Inflammatory macrophage treated with lipopolysaccharide for 4 hours (primary cell): ENCODE data around the gene MAP7.

Experiments
- DNase-seq: peaks from one replicate; pipeline ENCODE4 v3.0.0-alpha.2; 2020

The MAP7 gene

GRCh38 chr6:136527831-136528230 is 22.4 kb downstream of the MAP7 start:
- DNase-seq, result no peak

GRCh38 chr6:136526937-136527336 is 23.3 kb downstream of the MAP7 start:
- no peak for DNase-seq

GRCh38 chr6:136526196-136526930 is 23.9 kb downstream of the MAP7 start:
- DNase-seq, result peak; percentile 55

GRCh38 chr6:136525586-136526195 is 24.5 kb downstream of the MAP7 start:
- DNase-seq, result no peak

- no peak for DNase-seq
These were observed 25.2 kb downstream of the MAP7 start for GRCh38 chr6:136524936-136525413.

- no peak for DNase-seq
These were observed 25.8 kb downstream of the MAP7 start for GRCh38 chr6:136524339-136524935.

- DNase-seq, result no peak
These were observed 27.0 kb downstream of the MAP7 start for GRCh38 chr6:136523196-136523595.

GRCh38 chr6:136522636-136523035 is 27.6 kb downstream of the MAP7 start:
- no peak for DNase-seq

- DNase-seq, result no peak
These were observed 28.3 kb downstream of the MAP7 start for GRCh38 chr6:136521911-136522310.

- no peak for DNase-seq
These were observed 28.8 kb downstream of the MAP7 start for GRCh38 chr6:136521427-136521826.

GRCh38 chr6:136520517-136520916 is 29.7 kb downstream of the MAP7 start:
- DNase-seq, result peak; percentile 23

GRCh38 chr6:136517582-136517981 is 32.6 kb downstream of the MAP7 start:
- DNase-seq, result no peak

- no peak for DNase-seq
These were observed 33.2 kb downstream of the MAP7 start for GRCh38 chr6:136517002-136517401.

GRCh38 chr6:136514591-136514990 is 35.6 kb downstream of the MAP7 start:
- DNase-seq, result no peak

GRCh38 chr6:136511926-136512325 is 38.3 kb downstream of the MAP7 start:
- DNase-seq, result no peak

GRCh38 chr6:136511397-136511796 is 38.8 kb downstream of the MAP7 start:
- DNase-seq, result no peak

GRCh38 chr6:136510782-136511181 is 39.4 kb downstream of the MAP7 start:
- DNase-seq, result no peak

- no peak for DNase-seq
These were observed 39.9 kb downstream of the MAP7 start for GRCh38 chr6:136510299-136510698.

- DNase-seq, result no peak
These were observed 41.4 kb downstream of the MAP7 start for GRCh38 chr6:136508725-136509392.

- DNase-seq, result no peak
These were observed 44.0 kb downstream of the MAP7 start for GRCh38 chr6:136506124-136506799.

- DNase-seq, result peak; percentile 13
These were observed 46.8 kb downstream of the MAP7 start for GRCh38 chr6:136503303-136504029.

GRCh38 chr6:136502786-136503185 is 47.4 kb downstream of the MAP7 start:
- DNase-seq, result peak; percentile 10
